ENCODE results near the gene TPK1. TPM values are rescaled to one million over a fixed set of nuclear protein-coding genes. Genes with fewer than 3 reads are reported as not detected.
"Not testable (repeated sequence)": the region's sequence is repeated elsewhere in the genome, so short reads cannot be mapped to it uniquely, and the experiment has no call there.

TPK1 gene
- polyA plus RNA-seq, 3 donors from 2014 or later: 15.8 to 18.2 (median 16.7) TPM

- DNase-seq: no peak
- Mint-ChIP-seq H3K27me3 (ENCODE audit: low read depth in 3 of 3) (peaks cover 0 to 2% (median 0%) of the 10 kb centered on the region in 3 donors), H3K36me3 (peaks cover 31 to 43% (median 42%) of the 10 kb centered on the region in 3 donors), H3K4me3 (no peak overlapping the region), H3K27ac (no peak overlapping the region), H3K4me1 (no peaks in the 10 kb centered on the region), H3K9me3 (peaks cover 0 to 8% (median 6%) of the 10 kb centered on the region in 6 donors)
These were observed 76.2 kb downstream of the TPK1 start for GRCh38 chr7:144759653-144760052.

GRCh38 chr7:144747936-144748335 is 87.9 kb downstream of the TPK1 start:
- Mint-ChIP-seq H3K4me1 (no peaks in the 10 kb centered on the region), H3K36me3 (peaks cover 0 to 5% (median 0%) of the 10 kb centered on the region in 3 donors), H3K4me3 (no peak overlapping the region), H3K27ac (no peak overlapping the region), H3K27me3 (ENCODE audit: low read depth in 3 of 3) (peaks cover 0 to 4% (median 0%) of the 10 kb centered on the region in 3 donors), H3K9me3 (peaks cover 0 to 10% (median 2%) of the 10 kb centered on the region in 6 donors)
- no peak for DNase-seq

GRCh38 chr7:144738708-144739314 is 97.0 kb downstream of the TPK1 start:
- H3K27ac Mint-ChIP-seq: no peak overlapping the region
- no peak overlapping the region for H3K4me3 Mint-ChIP-seq
- peak; percentile 7 to 27 (median 22) for DNase-seq

GRCh38 chr7:144738146-144738545 is 97.7 kb downstream of the TPK1 start:
- Mint-ChIP-seq H3K36me3 (peaks cover 0 to 3% (median 0%) of the 10 kb centered on the region in 3 donors), H3K4me1 (no peaks in the 10 kb centered on the region), H3K4me3 (no peak overlapping the region), H3K27ac (no peak overlapping the region), H3K9me3 (no peaks in the 10 kb centered on the region), H3K27me3 (ENCODE audit: low read depth in 3 of 3) (peaks cover 0 to 5% (median 2%) of the 10 kb centered on the region in 3 donors)
- no peak for DNase-seq

More at GRCh38 chr7:144738708-144739314, 97.0 kb downstream of the TPK1 start:
- Mint-ChIP-seq H3K27me3 (ENCODE audit: low read depth in 3 of 3) (peaks cover 0 to 5% (median 2%) of the 10 kb centered on the region in 3 donors), H3K36me3 (peaks cover 0 to 3% (median 0%) of the 10 kb centered on the region in 3 donors), H3K4me1 (no peaks in the 10 kb centered on the region), H3K9me3 (no peaks in the 10 kb centered on the region)

- Mint-ChIP-seq H3K9me3 (no peaks in the 10 kb centered on the region), H3K27me3 (ENCODE audit: low read depth in 3 of 3) (peaks cover 0 to 5% (median 2%) of the 10 kb centered on the region in 3 donors), H3K27ac (peak overlapping the region in 1 of 6 donors; percentile 34), H3K36me3 (peaks cover 0 to 3% (median 0%) of the 10 kb centered on the region in 3 donors), H3K4me1 (no peaks in the 10 kb centered on the region), H3K4me3 (no peak overlapping the region)
- DNase-seq: no peak
These were observed 98.9 kb downstream of the TPK1 start for GRCh38 chr7:144736880-144737493.

- Mint-ChIP-seq H3K4me3 (no peak overlapping the region), H3K36me3 (peaks cover 0 to 3% (median 0%) of the 10 kb centered on the region in 3 donors), H3K4me1 (no peaks in the 10 kb centered on the region), H3K9me3 (no peaks in the 10 kb centered on the region), H3K27me3 (ENCODE audit: low read depth in 3 of 3) (peaks cover 0 to 5% (median 2%) of the 10 kb centered on the region in 3 donors), H3K27ac (no peak overlapping the region)
- DNase-seq: no peak
These were observed 100.2 kb downstream of the TPK1 start for GRCh38 chr7:144735505-144736276.

GRCh38 chr7:144731661-144732351 is 104.0 kb downstream of the TPK1 start:
- DNase-seq: no peak
- H3K9me3 Mint-ChIP-seq: no peaks in the 10 kb centered on the region
- no peak overlapping the region for H3K27ac Mint-ChIP-seq
- H3K4me3 Mint-ChIP-seq: no peak overlapping the region
- no peaks in the 10 kb centered on the region for H3K4me1 Mint-ChIP-seq
- no peaks in the 10 kb centered on the region for H3K36me3 Mint-ChIP-seq
- H3K27me3 Mint-ChIP-seq (ENCODE audit: low read depth in 3 of 3): peaks cover 0 to 1% (median 1%) of the 10 kb centered on the region in 3 donors

GRCh38 chr7:144730224-144730623 is 105.6 kb downstream of the TPK1 start:
- no peak overlapping the region for H3K27ac Mint-ChIP-seq
- no peaks in the 10 kb centered on the region for H3K4me1 Mint-ChIP-seq
- no peaks in the 10 kb centered on the region for H3K36me3 Mint-ChIP-seq
- H3K9me3 Mint-ChIP-seq: no peaks in the 10 kb centered on the region
- peaks cover 0 to 1% (median 1%) of the 10 kb centered on the region in 3 donors for H3K27me3 Mint-ChIP-seq (ENCODE audit: low read depth in 3 of 3)
- DNase-seq: no peak
- H3K4me3 Mint-ChIP-seq: no peak overlapping the region

GRCh38 chr7:144729226-144729625 is 106.6 kb downstream of the TPK1 start:
- Mint-ChIP-seq H3K9me3 (no peaks in the 10 kb centered on the region), H3K36me3 (no peaks in the 10 kb centered on the region), H3K4me3 (no peak overlapping the region), H3K27ac (no peak overlapping the region), H3K27me3 (ENCODE audit: low read depth in 3 of 3) (peaks cover 0 to 1% (median 1%) of the 10 kb centered on the region in 3 donors), H3K4me1 (no peaks in the 10 kb centered on the region)
- DNase-seq: no peak

GRCh38 chr7:144728551-144728950 is 107.3 kb downstream of the TPK1 start:
- H3K27me3 Mint-ChIP-seq (ENCODE audit: low read depth in 3 of 3): peaks cover 0 to 1% (median 1%) of the 10 kb centered on the region in 3 donors
- no peak overlapping the region for H3K4me3 Mint-ChIP-seq
- no peak overlapping the region for H3K27ac Mint-ChIP-seq
- no peaks in the 10 kb centered on the region for H3K4me1 Mint-ChIP-seq
- no peaks in the 10 kb centered on the region for H3K36me3 Mint-ChIP-seq
- H3K9me3 Mint-ChIP-seq: no peaks in the 10 kb centered on the region
- no peak for DNase-seq

GRCh38 chr7:144726840-144727239 is 109.0 kb downstream of the TPK1 start:
- H3K27ac Mint-ChIP-seq: not testable (repeated sequence)

GRCh38 chr7:144725070-144725469 is 110.8 kb downstream of the TPK1 start:
- DNase-seq: no peak
- Mint-ChIP-seq H3K27ac (no peak overlapping the region), H3K4me3 (no peak overlapping the region), H3K27me3 (ENCODE audit: low read depth in 3 of 3) (peaks cover 0 to 1% (median 1%) of the 10 kb centered on the region in 3 donors), H3K9me3 (no peaks in the 10 kb centered on the region), H3K4me1 (peaks cover 0 to 5% of the 10 kb centered on the region in 2 donors), H3K36me3 (peaks cover 0 to 12% (median 4%) of the 10 kb centered on the region in 3 donors)

More at GRCh38 chr7:144726840-144727239, 109.0 kb downstream of the TPK1 start:
- H3K36me3 Mint-ChIP-seq; H3K4me1 Mint-ChIP-seq; H3K27me3 Mint-ChIP-seq (ENCODE audit: low read depth in 3 of 3); H3K4me3 Mint-ChIP-seq; DNase-seq; H3K9me3 Mint-ChIP-seq: not testable (repeated sequence)

GRCh38 chr7:144723301-144723700 is 112.6 kb downstream of the TPK1 start:
- Mint-ChIP-seq H3K4me3 (no peak overlapping the region), H3K9me3 (no peaks in the 10 kb centered on the region), H3K36me3 (peaks cover 4 to 21% (median 10%) of the 10 kb centered on the region in 3 donors), H3K27ac (no peak overlapping the region), H3K27me3 (ENCODE audit: low read depth in 3 of 3) (peaks cover 0 to 1% (median 1%) of the 10 kb centered on the region in 3 donors), H3K4me1 (peaks cover 0 to 5% of the 10 kb centered on the region in 2 donors)
- DNase-seq: no peak

Measured in immature natural killer cell (primary cell).